SW480 (cell line): ENCODE data around the gene HSBP1L1.

Experiments
- DNase-seq: peaks from one replicate; pipeline ENCODE4 v3.0.0-alpha.2; 2016; ENCODE audit warnings: low spot score

Gene HSBP1L1

GRCh38 chr18:79961527-79962291 is 2.7 kb upstream of the HSBP1L1 start:
- DNase-seq: no peak

DNA sequence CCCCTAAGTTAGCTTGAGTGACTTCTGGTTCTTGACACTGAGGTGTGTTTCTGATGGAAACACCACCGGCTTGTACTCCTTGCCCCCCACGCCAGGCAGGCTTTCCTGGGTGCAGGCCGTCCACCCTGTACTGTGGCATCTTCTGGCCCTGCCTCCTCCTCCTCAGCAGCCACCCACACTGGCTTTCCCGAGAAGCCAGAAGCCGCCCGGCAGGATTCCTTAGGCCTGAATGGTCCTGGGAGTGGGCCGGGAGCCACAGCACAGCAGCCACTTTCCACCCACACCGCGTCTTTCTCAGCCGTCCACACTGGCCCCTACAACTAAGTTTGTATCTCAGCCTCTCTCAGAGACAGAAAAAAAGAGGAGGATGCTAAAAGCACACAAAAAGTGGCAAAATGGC is 2.1 kb upstream of the HSBP1L1 start:
- DNase-seq: no peak

DNA sequence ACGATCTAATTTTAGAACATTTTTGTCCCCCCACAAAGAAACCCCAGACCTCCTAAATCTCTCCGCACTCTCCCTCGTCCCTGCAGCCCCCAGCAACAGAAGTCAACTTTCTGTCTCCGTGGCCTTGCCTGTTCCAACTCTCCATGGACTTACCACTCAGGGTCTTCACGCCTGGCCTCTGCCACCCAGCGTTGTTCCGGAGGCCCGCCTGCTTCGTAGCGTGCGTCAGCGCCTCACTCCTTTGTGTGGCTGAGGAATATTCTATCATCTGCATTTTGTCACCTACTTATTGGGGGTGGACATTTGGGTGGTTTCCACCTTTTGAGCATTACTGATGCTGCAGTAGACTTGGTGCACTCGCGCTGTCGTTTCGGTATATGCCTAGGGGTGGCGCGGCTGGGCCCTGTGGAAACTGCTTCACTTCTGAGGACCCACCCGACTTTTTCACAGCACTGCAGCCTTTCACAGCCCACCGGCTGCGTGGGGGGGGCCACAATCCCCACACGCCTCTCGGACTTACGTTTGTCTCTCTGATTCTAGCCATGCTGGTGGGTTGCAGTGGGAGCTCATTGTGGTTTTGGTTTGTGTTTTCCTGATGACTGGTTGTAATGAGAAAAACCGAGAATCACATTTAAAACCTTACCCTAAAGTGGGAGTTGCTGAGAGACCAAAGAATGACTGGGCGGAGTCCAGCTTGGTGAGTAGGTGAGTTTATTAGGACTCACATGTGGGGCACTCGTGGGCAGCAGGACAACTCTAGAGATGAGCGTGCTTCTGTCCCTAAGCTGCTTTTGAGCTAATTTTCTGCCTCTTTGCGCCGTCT is 1.4 kb upstream of the HSBP1L1 start:
- no peak for DNase-seq

GRCh38 chr18:79963658-79964329 is 649 bp upstream of the HSBP1L1 start:
- no peak for DNase-seq

DNA sequence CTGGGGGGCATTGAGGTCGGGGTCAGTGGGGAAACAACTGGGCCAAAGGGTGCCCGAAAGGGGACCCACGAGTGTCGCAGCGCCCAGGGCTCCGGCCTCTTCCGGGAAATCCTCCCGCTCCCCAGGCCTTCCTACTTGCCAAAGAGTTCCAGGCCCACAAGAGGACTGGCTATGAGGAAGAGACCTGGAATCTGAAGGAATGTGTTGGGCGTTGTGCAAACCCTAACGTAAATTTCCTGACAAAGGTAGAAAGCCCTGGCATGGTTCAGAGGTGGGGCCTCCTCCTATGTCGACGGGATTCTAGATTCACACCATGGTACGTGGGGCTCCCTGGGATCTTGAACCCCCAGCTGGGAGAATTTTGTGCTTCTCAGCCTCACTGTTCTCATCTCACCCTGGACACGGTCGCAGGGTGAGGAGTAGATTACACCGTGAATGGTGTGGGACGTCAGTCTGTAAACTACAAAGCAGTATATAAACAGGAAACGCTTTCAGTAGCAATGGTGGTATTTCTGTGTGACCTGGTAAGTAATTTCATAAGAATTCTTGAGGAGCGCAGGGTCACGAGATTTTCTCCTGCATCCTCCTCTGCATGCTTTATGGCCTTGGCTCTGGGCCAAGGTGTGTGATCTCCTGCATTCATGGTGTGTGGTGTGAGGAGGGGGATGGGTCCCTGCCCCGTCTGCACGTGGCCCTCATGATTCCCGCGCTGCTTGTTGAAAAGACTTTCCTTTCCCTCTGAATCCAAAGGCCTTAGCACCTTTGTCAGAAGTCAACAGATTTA is 868 bp downstream of the HSBP1L1 start:
- peak; percentile 61 for DNase-seq

- DNase-seq: no peak
Observed at GRCh38 chr18:79970419-79971133, 6.1 kb downstream of the HSBP1L1 start.

GRCh38 chr18:79971211-79971952 is 6.9 kb downstream of the HSBP1L1 start:
- no peak for DNase-seq

DNA sequence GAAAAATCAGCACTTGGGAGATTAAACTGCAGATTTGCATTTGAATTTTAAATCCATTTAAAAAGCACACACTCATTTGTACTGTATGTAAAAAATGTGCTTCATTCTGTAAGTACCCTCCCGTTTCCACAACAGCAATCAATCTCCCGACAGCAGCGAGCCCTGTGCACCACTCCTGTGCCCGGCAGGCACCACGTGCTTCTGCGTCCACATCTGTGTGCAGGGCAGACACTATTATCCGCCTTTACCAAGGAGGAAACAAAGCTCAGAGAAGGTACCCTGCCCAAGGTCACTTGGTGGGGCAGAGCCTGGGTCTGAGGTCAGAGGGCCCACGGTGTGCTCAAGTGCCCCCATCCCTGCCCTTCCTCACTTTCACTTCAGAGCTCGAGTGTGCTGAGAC is 7.5 kb downstream of the HSBP1L1 start:
- DNase-seq: no peak

DNA sequence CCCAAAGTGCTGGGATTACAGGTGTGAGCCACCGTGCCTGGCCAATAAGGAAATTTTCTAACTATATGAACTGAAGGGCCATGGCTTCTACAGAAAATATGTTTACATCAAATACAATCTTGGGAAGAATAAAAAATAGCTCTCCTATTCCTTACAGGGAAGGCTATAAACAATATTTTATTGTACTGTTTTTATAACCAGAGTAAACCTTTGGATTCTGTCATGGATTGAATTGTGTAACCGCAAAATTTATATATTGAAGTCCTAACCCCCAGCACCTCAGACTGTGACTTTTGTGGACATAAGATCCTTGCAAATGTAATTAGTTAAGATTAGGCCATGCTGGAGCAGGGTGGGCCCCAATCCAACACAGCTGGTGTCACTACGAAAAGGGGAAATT is 8.3 kb downstream of the HSBP1L1 start:
- no peak for DNase-seq

- DNase-seq: no peak
Observed at GRCh38 chr18:79973517-79973916, 9.1 kb downstream of the HSBP1L1 start.

- no peak for DNase-seq
Observed at GRCh38 chr18:79974025-79974654, 9.7 kb downstream of the HSBP1L1 start.

GRCh38 chr18:79975043-79975442 is 10.6 kb downstream of the HSBP1L1 start:
- DNase-seq: no peak

- DNase-seq: no peak
Observed at GRCh38 chr18:79975985-79976680, 11.7 kb downstream of the HSBP1L1 start.

- no peak for DNase-seq
Observed at GRCh38 chr18:79979843-79980242, 15.4 kb downstream of the HSBP1L1 start.

DNA sequence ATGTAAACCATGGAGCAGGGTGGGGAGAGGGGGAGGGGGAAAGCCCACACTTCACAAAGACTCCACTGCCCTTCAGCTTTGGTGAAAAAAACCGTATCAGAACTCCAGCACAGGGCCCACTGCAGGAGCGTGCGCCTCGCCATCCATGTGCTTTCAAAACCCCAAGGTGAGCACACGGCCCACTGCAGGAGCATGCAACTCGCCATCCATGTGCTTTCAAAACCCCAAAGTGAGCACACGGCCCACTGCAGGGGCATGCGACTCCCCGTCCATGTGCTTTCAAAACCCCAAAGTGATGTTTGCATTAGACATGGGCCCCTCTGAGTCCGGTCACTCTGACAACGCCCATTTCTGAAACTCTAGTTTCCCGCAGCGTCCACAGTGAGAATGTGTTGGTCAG is 16.1 kb downstream of the HSBP1L1 start:
- no peak for DNase-seq

- DNase-seq: no peak
Observed at GRCh38 chr18:79982736-79983135, 18.3 kb downstream of the HSBP1L1 start.

- no peak for DNase-seq
Observed at GRCh38 chr18:79983253-79983652, 18.8 kb downstream of the HSBP1L1 start.

GRCh38 chr18:79983793-79984192 is 19.4 kb downstream of the HSBP1L1 start:
- DNase-seq: no peak

GRCh38 chr18:79985172-79985571 is 20.7 kb downstream of the HSBP1L1 start:
- DNase-seq: no peak

GRCh38 chr18:79986726-79987125 is 22.3 kb downstream of the HSBP1L1 start:
- no peak for DNase-seq
